ENCODE results near the gene PIGP. TPM values are rescaled to one million over a fixed set of nuclear protein-coding genes. Genes with fewer than 3 reads are reported as not detected.

PIGP gene
- total and polyA plus RNA-seq, 9 of the 15 experiments (the other 6 are each of a cell fraction or from before 2014, with no cell fraction given), result 18.3 to 122 (median 35.6) TPM

DNA sequence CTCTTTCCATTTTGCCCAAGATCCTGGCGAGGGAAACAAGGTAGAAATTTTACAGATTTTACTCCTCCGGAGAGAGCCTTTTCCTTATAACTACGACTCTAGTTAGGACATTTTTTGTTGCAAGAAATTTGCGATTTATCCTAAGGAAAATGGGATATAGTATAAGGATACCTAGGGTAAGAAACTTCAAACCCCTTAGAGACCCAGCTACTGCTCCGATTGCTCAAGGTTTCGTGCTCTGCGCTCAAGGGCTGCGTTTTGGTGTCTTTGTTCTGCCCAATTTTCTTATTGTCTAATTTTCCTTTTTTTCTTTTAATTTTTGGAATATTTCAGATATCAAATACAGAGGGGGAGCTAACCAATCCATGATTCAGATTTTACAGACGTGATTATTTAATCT, 1.7 kb upstream of the PIGP start:
- no peaks in the 10 kb centered on the region for H3K9me3 ChIP-seq (replicated peaks; ENCODE audit: control insufficient read depth, insufficient read depth, low read depth, low read length)
- H3K4me2 ChIP-seq (ENCODE audit: insufficient read depth, low read length), result peak overlapping the region; percentile 92
- POLR2A ChIA-PET, result interaction anchor here (1.3 to 1.6 kb wide), 2 partner anchors 12 to 104 kb away, joined by 3 read pairs; no protein-coding TSS in a partner anchor
- H3K9ac ChIP-seq (ENCODE audit: insufficient read depth in 1 of 2, low read depth in 2 of 2, low read length in 2 of 2), result peak overlapping the region; percentile 82 to 99; a peak in 3 of 4 replicates
- H3K4me1 ChIP-seq (replicated peaks in 1 of 2; ENCODE audit: control insufficient read depth in 2 of 2, insufficient read depth in 2 of 2, low read length in 2 of 2), result peaks cover 15 to 26% of the 10 kb centered on the region in 2 experiments; a peak in 4 of 5 replicates
- no peaks in the 10 kb centered on the region for H3K27me3 ChIP-seq (ENCODE audit: control insufficient read depth in 2 of 2, insufficient read depth in 2 of 2, low read length in 2 of 2)
- H2AFZ ChIP-seq (ENCODE audit: low read depth, low read length), result peak overlapping the region; percentile 88; the same call in 1 of the 2 replicates
- WGBS (ENCODE audit: insufficient coverage, low coverage, missing lambda C conversion rate), result 4% methylated on average over 9 of the region's 9 CpGs
- peaks cover 12% of the 10 kb centered on the region; the same call in 1 of the 3 replicates for H3K36me3 ChIP-seq (ENCODE audit: control insufficient read depth, insufficient read depth, low read length)
- CTCF ChIA-PET (ENCODE audit: low intra/inter-chr PET ratio), result no interaction called here
- peak overlapping the region; percentile 69 for H3K4me3 ChIP-seq
- in situ Hi-C loops (cut with MboI) (no loop called here), intact Hi-C loops (cut with micrococcal nuclease) (no loop called here)
- H4K20me1 ChIP-seq (replicated peaks; ENCODE audit: control insufficient read depth, insufficient read depth, low read length), result peaks cover 10% of the 10 kb centered on the region; the same call in 1 of the 2 replicates
- peak overlapping the region; percentile 85; the same call in 1 of the 3 replicates for H3K27ac ChIP-seq (ENCODE audit: extremely low read depth, low read depth, low read length)
- TF ChIP-seq ADNP (tag; IDR thresholded peaks at IDR 0.05), result no peak
- peak; percentile 22; the same call in 1 of the 2 replicates for TF ChIP-seq CEBPB (tag; IDR thresholded peaks at IDR 0.05)
- TF ChIP-seq CEBPG (CRISPR knock-in tag; IDR thresholded peaks at IDR 0.05), result no peak
- TF ChIP-seq CEBPG (tag; conservative IDR thresholded peaks at IDR 0.05 in 1 of 2, IDR thresholded peaks at IDR 0.05 in 1 of 2), result 0 out of 4 replicates have a peak, but pooled peaks of 1 of the 2 experiments have one; percentile 12
- H3K79me2 ChIP-seq (ENCODE audit: control insufficient read depth, insufficient read depth, low read length), result peaks cover 78% of the 10 kb centered on the region
- ATAC-seq (no peak), FAIRE-seq (no peak), DNase-seq (ENCODE audit: extremely low read depth in 1 of 4, low spot score in 3 of 4) (peak in 1 of 4 experiments; percentile 37)
- H3K9me1 ChIP-seq (ENCODE audit: control insufficient read depth, insufficient read depth, low read length), result no peaks in the 10 kb centered on the region
- BruUV-seq (replicated peaks), result no TSS peak

DNA sequence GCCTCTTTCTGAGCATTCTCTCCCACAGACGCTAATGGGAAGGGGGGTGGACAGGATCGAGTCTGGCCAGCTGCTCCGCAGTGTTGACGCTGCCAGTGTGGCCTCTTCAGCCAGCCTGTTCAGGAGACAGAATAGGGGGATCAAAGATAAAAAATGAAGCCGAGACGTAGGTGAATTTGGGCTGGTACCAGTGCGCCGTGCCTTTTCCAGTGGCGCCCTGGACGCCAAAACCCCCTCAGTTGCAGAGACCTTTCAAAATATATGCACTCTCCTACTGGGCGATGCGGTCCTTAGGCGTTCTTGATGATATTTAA, 1.3 kb upstream of the PIGP start:
- BruUV-seq (replicated peaks), result no TSS peak
- H3K27me3 ChIP-seq (ENCODE audit: control insufficient read depth in 2 of 2, insufficient read depth in 2 of 2, low read length in 2 of 2), result no peaks in the 10 kb centered on the region
- no peaks in the 10 kb centered on the region for H3K9me3 ChIP-seq (replicated peaks; ENCODE audit: control insufficient read depth, insufficient read depth, low read depth, low read length)
- in situ Hi-C loops (cut with MboI), result no loop called here
- peaks cover 10% of the 10 kb centered on the region; the same call in 1 of the 2 replicates for H4K20me1 ChIP-seq (replicated peaks; ENCODE audit: control insufficient read depth, insufficient read depth, low read length)
- CTCF ChIA-PET (ENCODE audit: low intra/inter-chr PET ratio), result interaction anchor here (0.6 kb wide), 1 partner anchor 63 kb away, joined by 3 read pairs; no protein-coding TSS in a partner anchor
- ATAC-seq (peak; percentile 40), DNase-seq (ENCODE audit: extremely low read depth in 1 of 4, low spot score in 3 of 4) (peak in 3 of 4 experiments; percentile 36 to 63 (median 37)), FAIRE-seq (no peak)
- peak overlapping the region; percentile 92 for H3K4me2 ChIP-seq (ENCODE audit: insufficient read depth, low read length)
- POLR2A ChIA-PET, result interaction anchor here (1.6 kb wide), 1 partner anchor 12 kb away, joined by 3 read pairs; no protein-coding TSS in a partner anchor
- peaks cover 74% of the 10 kb centered on the region for H3K79me2 ChIP-seq (ENCODE audit: control insufficient read depth, insufficient read depth, low read length)
- H3K4me3 ChIP-seq, result peak overlapping the region; percentile 69
- intact Hi-C loops (cut with micrococcal nuclease), result no loop called here
- peak overlapping the region; percentile 85 for H3K27ac ChIP-seq (ENCODE audit: extremely low read depth, low read depth, low read length)
- H3K9me1 ChIP-seq (ENCODE audit: control insufficient read depth, insufficient read depth, low read length), result no peaks in the 10 kb centered on the region
- under 1% methylated on average over 13 of the region's 13 CpGs for WGBS (ENCODE audit: insufficient coverage, low coverage, missing lambda C conversion rate)
- peaks cover 15 to 26% of the 10 kb centered on the region in 2 experiments; a peak in 4 of 5 replicates for H3K4me1 ChIP-seq (replicated peaks in 1 of 2; ENCODE audit: control insufficient read depth in 2 of 2, insufficient read depth in 2 of 2, low read length in 2 of 2)
- peak overlapping the region; percentile 82 to 99 for H3K9ac ChIP-seq (ENCODE audit: insufficient read depth in 1 of 2, low read depth in 2 of 2, low read length in 2 of 2)
- H2AFZ ChIP-seq (ENCODE audit: low read depth, low read length), result peak overlapping the region; percentile 88
- H3K36me3 ChIP-seq (ENCODE audit: control insufficient read depth, insufficient read depth, low read length), result peaks cover 12% of the 10 kb centered on the region; the same call in 2 of the 3 replicates
- TF ChIP-seq CHD1 (IDR thresholded peaks at IDR 0.05; ENCODE audit: low read length) (peak; percentile 13), CXXC5 (CRISPR knock-in tag; IDR thresholded peaks at IDR 0.05) (no peak), KDM2B (CRISPR knock-in tag; IDR thresholded peaks at IDR 0.05) (no peak), SIN3A (IDR thresholded peaks at IDR 0.05; ENCODE audit: borderline replicate concordance in 2 of 2, control insufficient read depth in 1 of 2, low read depth in 2 of 2, low read length in 2 of 2) (peak in 1 of 2 experiments; percentile 37; a peak in 1 of 4 replicates)
- TF ChIP-seq, protein P1, sequence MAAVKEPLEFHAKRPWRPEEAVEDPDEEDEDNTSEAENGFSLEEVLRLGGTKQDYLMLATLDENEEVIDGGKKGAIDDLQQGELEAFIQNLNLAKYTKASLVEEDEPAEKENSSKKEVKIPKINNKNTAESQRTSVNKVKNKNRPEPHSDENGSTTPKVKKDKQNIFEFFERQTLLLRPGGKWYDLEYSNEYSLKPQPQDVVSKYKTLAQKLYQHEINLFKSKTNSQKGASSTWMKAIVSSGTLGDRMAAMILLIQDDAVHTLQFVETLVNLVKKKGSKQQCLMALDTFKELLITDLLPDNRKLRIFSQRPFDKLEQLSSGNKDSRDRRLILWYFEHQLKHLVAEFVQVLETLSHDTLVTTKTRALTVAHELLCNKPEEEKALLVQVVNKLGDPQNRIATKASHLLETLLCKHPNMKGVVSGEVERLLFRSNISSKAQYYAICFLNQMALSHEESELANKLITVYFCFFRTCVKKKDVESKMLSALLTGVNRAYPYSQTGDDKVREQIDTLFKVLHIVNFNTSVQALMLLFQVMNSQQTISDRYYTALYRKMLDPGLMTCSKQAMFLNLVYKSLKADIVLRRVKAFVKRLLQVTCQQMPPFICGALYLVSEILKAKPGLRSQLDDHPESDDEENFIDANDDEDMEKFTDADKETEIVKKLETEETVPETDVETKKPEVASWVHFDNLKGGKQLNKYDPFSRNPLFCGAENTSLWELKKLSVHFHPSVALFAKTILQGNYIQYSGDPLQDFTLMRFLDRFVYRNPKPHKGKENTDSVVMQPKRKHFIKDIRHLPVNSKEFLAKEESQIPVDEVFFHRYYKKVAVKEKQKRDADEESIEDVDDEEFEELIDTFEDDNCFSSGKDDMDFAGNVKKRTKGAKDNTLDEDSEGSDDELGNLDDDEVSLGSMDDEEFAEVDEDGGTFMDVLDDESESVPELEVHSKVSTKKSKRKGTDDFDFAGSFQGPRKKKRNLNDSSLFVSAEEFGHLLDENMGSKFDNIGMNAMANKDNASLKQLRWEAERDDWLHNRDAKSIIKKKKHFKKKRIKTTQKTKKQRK (IDR thresholded peaks at IDR 0.05; ENCODE audit: borderline replicate concordance, low read depth, low read length), result no peak

Measured in K562 (cell line).